CD4-positive, alpha-beta T cell treated with Interleukin-17A for 4 hours (primary cell): ENCODE measurements around the gene CMTM4.
A peak's percentile ranks its signal among the peaks of the same experiment; 100 is the strongest.
"Not testable (repeated sequence)": the region's sequence is repeated elsewhere in the genome, so short reads cannot be mapped to it uniquely, and the experiment has no call there.

Experiments
- DNase-seq: peaks from one replicate; pipeline ENCODE4 v3.0.0-alpha.2; 2020; ENCODE audit warnings: mixed read lengths

CMTM4 gene

DNA sequence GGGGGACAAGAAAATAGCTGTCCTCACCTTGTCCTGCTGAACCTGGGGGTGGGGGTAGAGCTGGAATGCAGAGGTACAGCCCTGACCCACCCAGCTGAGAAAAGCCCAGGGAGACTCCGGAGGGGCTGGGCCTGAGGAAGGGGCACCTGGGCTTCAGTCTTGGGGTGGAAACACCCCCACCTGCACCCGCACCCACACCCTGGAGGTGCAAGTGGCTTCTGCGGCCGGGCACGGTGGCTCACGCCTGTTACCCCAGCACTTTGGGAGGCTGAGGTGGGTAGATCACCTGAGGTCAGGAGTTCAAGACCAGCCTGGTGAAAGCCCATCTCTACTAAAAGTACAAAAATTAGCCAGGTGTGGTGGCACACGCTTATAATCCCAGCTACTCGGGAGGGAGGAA lies 84.6 kb downstream of the CMTM4 start:
- DNase-seq: not testable (repeated sequence)

DNA sequence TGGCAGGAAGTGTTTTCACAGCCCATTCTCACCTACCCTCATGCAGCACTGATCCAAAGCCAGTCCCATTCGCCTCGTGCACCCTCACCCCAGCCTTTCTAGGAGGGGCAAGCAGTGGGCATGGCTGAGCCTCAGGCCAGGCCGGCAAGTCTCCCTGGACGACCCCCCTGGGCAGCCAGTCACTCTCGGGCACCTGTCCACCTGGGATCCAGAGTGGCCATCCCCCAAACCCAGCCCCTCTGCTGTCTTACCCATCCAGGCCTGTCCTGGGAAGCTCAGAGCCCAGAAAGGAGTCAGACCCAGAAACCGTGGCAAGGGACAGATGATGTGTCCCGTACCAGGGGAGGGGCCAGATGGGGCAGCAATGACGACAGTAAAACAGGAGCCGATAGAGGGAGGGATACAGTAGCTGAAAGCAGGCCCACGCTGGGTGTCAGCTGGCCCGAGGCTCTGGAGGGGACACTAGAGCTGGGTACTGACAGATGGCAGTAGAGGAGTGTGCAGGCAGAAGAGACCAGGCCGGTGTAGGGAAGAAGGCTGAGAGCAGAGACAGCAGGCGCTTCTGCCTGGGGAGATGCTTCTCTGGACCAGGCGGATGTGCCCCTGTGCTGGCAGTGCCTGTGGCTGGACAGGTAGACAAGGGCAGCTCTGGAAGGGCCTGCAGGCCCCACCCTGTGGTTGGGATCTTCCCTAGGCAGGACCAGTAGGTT lies 86.3 kb downstream of the CMTM4 start:
- DNase-seq: no peak

DNA sequence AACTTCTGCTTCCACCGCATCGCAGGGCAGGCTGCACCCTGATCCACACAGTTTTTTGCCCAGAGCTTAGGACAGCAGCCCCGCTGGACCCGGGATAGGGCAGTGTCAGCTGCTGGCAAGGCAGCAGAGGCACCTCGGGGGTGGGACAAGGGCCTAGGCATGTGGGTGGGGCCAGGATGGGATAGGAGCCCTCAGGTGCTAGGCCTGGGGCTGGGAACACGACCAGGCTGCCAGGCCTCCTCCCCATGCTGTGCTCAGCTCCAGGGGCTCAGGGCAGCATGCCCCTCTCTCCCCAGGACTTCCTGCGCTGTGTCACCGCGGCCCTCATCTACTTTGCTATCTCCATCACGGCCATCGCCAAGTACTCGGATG lies 87.4 kb downstream of the CMTM4 start:
- DNase-seq: no peak

DNA sequence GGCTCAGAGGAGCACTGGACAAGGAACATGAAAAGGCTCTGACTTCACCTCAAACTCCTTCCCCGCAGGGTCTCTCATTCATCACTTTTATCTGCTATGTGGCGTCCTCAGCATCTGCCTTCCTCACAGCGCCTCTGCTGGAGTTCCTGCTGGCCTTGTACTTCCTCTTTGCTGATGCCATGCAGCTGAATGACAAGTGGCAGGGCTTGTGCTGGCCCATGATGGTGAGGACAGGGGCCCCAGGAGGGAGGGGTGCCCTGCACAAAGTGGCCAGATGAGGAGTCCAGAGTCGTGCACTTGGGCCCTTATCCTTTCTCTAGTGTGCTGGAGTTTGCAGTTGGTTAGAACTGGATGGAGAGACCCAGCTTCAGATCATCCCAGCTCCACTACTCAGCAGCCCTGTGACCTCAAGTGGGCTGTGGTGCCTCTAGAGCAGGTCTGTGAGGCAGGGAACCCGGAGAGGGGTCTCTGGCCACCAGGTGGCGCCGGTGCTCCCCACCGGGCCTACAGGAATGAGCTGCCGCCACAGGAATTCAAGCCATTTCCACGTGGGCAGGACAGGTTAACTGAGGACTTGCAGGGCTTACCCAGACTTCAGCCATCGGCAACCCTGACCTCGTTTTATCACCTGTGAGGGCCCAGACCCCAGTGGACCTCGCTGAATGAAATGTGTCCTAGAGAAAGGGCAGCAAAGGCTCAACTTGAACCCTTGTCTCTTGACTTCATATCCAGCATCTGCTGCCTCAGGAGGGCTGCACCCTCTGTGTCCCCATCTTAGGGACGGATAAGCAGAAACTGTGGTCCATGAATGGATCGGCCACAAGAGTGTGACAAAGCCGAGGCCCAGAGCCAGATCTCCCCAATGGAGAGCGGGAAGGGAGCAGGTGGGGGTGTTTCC lies 88.1 kb downstream of the CMTM4 start:
- peak; percentile 92 for DNase-seq

DNA sequence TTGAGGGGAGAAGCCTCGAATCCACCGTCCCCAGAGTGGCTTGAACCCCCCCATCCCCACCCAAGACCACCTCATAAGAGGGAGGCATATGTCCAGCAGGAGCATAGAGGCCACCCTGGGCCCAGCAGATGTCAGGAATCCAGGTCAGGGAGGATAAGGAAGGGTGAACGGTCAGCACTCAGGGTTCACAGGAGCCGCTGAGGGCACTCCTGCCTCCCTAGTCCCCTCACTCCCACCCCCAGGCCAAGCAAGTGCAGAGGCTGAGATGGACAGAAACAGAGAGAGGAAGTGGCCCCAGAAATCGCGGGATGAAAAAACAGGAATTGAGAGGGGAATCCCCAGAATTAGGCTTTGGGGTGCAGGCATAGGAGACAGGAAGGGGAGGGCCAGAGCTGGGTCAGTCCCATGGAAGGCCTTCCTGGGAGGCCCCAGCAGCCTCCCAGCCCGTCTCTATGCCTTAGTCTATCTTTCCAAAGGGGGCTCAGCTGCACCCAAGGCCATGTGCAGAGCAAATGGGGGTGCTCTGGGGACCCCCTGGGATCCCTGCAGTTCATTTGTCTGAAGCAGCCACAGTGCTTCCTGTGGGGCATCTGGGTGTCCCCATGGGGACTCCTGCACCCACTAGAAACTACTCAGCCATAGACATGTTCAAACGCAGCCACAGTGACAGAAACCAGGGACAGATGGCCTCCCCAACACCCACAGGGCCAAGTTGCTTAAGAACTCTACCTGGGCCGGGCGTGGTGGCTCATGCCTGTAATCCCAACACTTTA lies 90.4 kb downstream of the CMTM4 start:
- DNase-seq: no peak

DNA sequence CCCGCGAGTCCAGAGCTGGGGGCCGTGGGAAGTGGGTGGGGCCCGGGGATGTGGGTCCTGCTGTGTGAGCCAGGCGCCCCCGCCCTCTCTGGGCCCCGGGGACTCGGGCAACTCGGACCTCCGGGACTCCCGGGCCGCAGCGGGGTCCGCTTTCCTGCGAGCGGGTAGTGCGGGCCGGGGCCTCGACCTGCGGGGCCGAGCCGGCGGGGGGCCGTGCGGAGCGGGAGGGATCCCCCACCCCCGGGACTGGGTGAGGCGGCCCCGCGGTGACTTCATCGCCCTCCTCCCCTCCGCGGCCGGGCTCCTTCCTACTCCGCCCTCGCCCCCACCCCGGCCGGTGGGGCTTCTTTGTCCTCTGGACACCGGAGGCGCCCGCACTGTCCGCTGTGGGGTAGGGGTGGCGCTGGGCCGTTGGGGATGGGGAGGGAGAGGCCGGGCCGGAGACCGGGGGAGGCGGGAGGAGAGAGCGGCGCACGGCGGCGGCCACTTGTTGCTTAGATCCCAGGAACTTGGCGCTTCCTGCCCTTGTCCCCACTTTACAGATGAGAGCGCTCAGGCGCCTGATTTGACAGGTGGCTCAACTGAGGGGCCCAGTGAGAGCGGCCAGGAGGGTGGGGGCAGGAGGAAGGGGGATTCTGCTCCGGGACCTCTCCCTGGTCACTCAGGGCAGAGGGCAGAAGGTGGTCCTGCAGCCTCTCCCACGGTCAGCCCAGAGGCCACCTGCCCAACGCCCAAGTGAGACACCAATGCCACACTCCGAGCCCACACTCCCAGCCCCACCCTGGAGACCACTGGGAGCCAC lies 91.2 kb downstream of the CMTM4 start:
- peak; percentile 60 for DNase-seq

DNA sequence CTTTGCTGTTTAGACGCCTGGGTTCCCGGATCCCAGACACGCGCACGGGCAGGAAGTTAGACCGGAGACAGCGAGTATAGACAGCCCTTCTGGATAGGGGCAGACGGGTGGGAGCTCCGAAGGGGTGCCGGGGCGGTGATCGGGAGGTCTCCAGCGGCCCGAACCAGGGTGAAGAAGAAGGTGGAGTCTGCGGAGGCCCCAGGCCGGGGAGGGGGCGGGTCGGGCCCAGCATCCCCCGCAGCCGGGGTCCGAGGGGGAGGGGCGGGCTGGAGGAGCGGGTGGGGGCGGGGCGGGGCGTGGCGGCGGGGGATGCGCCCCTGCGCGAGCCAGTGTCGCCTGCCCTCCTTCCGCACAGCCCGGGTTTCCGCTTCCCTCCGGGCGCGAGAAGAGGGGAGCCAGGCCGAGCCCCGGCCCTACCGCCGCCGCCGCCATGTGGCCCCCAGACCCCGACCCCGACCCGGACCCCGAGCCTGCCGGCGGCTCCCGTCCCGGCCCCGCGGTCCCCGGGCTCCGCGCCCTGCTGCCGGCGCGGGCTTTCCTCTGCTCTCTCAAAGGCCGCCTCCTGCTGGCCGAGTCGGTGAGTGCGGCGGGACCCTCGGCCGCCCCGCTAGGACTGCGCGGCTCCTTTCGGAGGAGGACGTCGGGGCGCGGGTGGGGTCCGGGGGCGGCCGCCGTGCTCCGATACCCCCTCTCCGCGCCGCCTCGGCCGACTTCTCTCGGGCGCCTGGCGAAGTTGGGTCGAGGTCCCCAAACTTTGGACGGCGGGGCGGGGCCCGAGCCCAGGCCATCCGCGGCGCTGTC lies 92.0 kb downstream of the CMTM4 start, which contains the start of gene CMTM3:
Gene CMTM3 (plus strand): TSS at position 329 of the 801 bp plus-strand sequence. CDS start 102 bp downstream, at position 431.
- peak; percentile 81 for DNase-seq

DNA sequence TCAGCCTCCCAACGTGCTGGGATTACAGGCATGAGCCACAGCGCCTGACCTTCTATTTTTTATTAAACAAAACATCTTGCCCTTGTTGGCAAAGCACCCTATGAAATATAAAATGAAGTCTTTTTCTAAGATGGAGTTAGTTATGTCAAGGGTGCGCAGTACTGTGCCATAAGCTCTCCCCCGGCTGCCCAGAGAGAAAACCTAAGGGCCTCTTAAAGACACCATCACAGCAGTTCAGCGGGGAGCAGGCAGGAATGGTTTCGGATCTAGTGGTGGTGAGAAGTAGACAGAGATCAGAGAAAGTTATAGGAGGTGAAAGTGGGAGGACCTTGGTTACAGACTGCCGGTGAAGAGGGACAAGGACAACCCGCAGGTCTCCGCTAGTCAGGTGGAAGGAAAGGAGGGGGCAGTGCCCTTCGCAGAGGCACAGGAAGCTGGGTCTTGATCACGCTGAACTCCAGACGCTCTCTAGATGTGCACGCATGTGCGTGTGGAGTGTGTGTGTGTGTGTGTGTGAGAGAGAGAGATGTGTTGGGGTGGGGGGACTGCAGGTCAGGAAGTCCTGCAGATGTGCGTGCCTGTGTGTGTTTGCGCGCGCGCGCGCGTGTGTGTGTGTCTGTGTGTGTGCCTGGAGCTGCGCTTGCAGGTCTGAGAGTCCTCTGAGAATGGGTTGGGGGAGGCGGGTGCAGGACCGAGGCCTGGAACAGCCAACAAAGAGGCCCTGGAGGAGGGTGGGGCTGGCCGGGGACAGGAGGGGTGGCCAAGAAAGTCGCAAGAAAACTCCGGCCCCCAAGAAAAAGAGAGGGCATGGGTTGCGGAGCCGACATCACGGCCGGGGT lies 92.8 kb downstream of the CMTM4 start:
- DNase-seq: peak; percentile 90

DNA sequence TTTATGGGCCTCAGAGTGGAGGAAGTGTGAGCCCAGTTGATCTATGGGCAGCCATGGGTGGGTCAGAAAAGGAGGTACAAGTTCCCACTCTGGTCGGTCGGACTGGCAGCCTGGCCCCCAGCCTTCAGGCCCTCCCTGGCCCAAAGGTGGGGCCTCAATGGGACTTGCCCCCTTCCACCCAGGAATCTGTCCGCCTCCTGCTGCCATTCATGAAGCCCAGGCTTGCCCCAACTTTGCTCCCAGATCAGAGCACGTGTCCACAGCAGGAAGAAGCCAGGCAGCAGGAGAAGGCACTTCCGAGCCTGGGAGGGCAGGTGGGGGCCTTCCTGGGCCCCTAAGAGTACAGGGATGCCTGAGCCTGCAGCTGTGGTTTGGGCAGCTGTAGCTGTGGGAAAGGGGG lies 95.1 kb downstream of the CMTM4 start:
- DNase-seq: no peak

DNA sequence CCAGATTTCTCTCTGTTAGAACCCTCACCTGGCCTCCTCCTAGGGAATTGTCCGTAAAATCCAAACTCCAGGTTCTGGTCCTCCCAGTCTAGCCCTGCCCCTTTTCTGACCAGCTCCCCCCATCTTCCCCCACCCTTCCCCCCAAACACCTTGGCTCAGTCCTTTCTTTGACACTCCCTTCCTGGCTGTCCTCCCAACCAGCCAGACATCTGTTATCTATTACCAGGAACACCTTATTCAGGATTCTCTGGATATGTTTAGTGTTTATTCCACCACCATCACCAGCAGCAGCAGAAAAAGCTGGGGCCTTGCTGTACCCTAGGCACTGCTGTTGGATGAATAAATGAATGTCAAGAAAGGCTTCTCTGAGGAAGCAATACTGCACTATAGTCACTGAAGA lies 96.1 kb downstream of the CMTM4 start:
- DNase-seq: no peak

DNA sequence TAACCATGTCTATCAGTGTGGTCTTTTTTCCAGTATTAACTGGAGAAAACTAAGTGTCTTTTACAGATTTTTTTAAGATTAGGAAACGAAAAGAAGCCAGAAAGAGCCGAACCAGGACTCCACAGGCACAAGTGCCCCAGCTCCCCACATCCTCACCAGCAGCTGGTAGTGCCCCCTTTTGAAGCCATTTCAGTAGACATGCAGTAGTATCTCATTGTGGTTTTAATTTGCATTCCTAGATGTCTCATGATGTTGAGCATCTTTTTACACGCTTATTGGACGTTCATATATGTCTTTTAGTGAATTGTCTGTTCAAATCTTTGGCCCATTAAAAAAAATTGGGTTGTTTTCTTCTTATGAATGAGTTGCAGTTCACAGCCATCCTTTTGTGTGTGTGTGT lies 96.8 kb downstream of the CMTM4 start:
- peak; percentile 42 for DNase-seq

DNA sequence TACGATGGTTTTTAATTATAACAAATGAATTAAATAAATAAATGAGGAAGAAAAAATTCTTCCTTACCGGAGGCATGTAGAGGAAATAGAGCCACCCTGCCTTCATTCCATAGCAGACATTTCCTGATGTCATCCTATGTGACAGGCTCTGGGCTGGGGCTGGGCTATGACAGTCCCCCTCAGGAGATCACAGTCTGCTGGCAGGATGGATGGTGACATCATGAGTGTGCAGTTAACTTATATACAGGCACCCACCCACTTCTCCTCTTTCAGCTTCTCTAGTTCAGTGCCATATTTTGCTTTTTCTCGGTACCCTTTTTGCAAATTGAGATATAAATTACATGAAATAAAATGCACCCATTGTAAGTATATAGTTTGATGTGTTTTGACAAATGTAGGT lies 98.4 kb downstream of the CMTM4 start:
- no peak for DNase-seq

DNA sequence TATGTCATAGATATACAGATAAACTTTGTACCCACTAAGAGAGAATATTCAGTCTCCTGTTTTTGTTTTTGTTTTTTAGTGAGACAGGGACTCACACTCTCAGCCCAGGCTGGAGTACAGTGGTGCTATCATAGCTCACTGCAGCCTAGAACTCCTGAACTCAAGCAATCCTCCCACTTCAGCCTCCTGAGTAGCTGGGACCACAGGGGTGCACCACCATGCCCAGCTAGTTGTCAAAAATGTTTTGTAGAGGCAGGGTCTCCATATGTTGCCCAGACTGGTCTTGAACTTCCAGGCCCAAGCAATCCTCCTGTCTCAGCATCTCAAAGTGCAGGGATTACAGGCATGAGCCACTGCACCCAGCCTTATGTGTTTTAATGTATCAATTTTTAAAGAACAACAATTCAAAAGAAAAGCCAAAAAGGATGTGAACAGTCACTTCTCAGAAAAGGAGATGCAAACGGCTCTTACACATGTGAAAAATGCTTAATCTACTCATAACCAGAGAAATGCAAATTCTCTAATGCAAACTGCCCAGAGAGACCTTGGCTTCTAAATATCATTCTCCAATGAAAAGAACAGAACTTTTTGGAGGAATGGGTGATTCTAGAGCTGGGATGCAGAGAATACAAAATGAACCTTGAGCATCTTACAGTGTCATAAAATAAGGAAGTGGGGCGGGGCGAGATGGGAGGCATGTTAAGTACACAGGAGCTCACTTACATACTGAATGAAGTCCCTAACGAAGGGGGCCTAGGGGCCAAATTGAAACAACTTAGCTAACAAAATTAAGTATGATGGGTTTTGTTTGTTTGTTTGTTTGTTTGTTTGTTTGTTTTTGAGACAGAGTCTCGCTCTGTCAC lies 99.3 kb downstream of the CMTM4 start:
- peak; percentile 44 for DNase-seq

DNA sequence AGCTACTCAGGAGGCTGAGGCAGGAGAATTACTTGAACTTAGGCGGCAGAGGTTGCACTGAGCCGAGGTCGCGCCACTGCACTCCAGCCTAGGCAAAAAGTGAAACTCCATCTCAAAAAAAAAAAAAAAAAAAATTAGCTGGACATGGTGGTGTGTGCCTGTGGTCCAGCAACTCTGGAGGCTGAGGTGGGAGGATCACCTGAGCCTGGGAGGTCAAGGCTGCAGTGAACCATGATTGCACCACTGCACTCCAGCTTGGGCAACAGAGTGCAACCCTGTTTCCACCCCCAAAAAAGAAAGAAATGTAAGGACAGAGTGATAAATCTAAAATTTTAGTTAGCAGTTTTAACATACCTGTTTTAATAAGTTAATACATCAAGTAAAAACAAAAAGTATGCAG lies 100.0 kb downstream of the CMTM4 start:
- not testable (repeated sequence) for DNase-seq

DNA sequence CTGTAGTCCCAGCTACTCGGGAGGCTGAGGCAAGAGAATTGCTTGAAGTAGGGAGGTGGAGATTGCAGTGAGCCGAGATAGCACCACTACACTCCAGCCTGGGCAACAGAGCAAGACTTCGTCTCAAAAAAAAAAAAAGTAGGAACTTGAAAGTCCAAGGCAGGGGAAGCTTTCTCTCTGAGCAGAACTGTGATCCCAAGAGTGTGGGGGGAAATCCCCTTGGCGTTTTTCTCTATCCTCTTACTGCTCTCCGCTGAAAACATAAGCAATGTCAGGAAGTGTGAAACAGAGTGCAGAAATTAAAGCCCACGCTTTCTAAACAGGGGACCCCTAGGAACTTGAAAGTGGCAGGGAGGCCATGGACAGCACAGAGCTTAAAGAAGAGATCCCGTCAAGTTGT lies 101.8 kb downstream of the CMTM4 start:
- no peak for DNase-seq

DNA sequence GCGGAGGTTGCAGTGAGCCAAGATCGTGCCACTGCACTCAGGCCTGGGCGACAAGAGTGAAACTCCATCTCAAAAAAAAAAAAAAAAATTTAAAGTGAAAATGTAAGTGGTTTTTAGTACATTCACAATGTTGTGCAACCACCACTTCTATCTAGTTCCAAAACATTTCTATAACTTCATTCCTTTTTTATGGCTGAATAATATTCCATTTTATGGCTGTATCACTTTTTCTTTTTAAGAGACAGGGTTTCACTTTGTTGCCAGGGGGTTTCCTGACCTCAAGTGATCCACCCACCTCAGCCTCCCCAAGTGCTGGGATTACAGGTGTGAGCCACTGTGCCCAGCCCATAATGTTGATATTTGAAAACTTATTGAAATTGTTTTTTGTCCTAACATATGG lies 103.7 kb downstream of the CMTM4 start:
- DNase-seq: no peak

DNA sequence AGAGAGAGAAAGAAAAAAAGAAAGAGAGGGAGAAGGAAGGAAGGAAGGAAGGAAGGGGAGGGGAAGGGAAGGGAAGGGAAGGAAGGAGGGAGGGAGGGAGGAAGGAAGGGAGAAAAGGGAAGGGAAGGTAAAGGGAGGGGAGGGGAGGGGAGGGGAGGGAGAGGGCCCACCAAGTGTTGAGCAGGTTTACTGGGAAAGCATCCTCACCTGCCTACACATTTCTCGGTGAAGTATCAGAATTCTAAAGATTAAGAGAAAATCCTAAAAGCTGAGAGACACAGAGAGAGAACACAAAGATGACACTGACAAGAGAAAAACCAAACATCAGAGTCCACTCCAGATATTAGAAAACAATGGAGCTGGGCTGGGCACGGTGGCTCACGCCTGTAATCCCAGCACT lies 104.3 kb downstream of the CMTM4 start:
- no peak for DNase-seq

DNA sequence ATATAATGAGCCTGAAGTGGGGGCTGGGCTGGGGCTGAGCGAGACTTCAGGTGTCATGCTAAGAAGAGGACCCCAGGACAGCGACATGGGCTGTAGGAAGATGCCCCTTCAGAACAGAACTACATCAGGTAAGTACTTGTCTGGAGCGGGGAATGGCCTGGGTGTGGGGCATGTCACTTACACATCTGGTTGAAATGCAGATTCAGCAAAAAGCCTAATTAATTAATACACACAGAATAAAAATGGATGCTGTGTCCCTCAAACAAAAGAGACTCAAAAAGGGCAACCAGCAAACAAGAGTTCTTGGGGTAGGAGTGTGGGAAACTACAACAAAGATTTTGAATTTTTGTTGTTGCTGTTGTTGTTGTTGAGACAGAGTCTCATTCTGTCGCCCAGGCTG lies 105.5 kb downstream of the CMTM4 start:
- no peak for DNase-seq

DNA sequence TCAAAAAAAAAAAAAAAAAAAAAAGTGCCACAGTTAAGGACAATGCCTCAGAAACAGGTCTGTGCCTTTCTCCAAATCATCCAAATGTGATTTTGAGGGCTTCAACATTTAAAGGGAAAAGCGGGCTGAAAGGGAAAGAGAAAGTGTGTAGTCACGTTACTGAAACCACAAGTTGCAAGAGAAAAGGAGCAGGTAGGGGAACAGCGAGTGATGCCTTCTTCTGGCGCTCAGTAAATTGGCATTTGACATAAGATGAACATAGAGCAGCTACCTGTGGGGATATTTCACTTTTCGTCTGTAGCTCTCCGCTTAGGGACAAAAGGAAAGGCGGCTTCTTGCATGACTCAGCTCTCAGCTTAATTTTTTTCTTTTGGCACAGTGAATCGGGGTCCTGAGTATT lies 106.2 kb downstream of the CMTM4 start:
- DNase-seq: peak; percentile 50
